ENCODE measurements around the gene TBX3.
"Not testable (repeated sequence)": the region's sequence is repeated elsewhere in the genome, so short reads cannot be mapped to it uniquely, and the experiment has no call there.

Gene TBX3

GRCh38 chr12:114684098-114684869, at the start of gene TBX3:
Gene TBX3, minus strand, starts transcription at chr12:114684175. Its CDS starts 975 bp downstream, at chr12:114683200.
- no peak within 1 kb of the TSS for H3K4me3 ChIP-seq (ENCODE audit: low read depth, low read length)
- peak; percentile 28; the same call in 1 of the 2 replicates for TF ChIP-seq CTCF (IDR thresholded peaks at IDR 0.05; ENCODE audit: borderline replicate concordance, insufficient read depth, low read depth, low read length)

DNA sequence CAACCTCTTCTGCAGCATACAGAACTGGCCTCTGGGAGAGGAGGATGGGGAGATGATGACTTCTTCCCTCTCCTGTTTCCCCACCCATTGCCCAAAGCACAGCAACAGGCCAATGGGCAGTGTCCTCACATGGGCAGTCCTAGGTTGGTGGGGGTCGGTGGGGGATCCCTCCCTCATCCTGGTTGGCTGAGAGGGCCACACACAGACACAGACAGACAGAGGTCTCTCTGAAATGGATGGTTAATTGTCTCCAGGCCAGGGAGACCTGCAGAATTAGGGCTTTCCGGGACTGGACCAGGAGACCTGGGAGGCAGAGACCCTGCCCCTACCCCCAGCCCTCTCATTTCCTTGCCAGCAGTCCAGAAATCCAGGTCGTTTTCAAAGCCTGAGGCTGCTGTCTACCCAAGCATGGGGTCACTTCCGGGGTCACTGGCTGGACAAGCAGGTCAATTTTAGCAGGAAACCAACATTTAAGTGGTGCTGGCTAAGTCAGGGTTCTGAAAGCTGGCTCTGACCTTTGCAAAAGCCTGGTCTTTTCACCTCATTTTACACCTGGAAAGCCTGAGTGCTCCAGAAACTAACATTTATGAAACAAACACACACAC, 48.6 kb upstream of the TBX3 start:
- TF ChIP-seq CTCF (IDR thresholded peaks at IDR 0.05; ENCODE audit: borderline replicate concordance, insufficient read depth, low read depth, low read length) = no peak
- H3K4me3 ChIP-seq (ENCODE audit: low read depth, low read length) = no peak overlapping the region

DNA sequence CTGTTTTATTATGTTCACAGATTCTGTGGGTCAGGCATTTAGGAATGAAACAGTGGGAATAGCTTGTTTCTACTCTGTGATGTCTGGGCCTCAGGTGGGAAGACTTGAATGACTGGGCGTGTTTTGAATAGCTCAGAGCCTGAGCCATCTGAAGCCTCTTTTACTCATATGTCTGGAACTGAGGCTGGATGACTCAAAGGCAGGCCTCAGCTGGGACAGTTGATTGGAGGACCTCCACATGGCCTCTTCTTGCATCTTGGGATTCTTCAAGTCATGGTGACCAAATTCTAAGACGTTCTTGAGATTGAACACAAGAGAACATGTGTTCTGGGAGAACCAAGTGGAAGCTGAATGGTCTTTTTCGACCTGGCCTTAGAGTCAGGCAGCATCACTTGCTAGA, 45.8 kb upstream of the TBX3 start:
- TF ChIP-seq CTCF (IDR thresholded peaks at IDR 0.05; ENCODE audit: borderline replicate concordance, insufficient read depth, low read depth, low read length) = no peak
- no peak overlapping the region for H3K4me3 ChIP-seq (ENCODE audit: low read depth, low read length)

DNA sequence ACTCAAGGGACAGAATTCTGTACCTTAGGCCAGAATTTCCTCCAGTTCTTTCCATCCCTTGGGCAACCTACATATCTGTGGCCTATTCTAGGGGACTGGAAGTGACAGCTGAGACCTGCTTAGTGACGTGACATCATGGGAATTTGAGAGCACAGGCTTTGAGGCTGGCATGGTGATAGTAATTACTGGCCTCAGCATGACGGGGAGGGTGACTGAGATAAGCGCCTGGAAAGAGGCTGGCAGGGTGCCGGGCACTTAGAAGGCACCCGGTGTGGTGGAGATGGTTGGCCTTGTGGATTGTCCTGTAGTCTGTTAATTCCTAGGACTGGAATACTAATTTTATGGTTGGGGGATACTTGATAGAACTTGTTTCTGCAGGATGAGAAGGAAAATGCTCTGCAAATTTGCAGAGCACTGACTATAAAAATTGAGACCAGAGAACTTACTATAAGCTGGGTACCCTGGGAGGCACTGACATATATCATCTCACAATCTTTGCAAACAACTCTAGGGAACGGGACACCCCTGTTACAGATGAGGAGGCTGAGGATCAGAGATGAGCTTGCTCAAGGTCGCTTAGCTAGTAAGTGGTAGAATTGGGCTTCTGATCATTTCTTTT, 42.2 kb upstream of the TBX3 start:
- no peak for TF ChIP-seq CTCF (IDR thresholded peaks at IDR 0.05; ENCODE audit: borderline replicate concordance, insufficient read depth, low read depth, low read length)

GRCh38 chr12:114722176-114722575, 38.2 kb upstream of the TBX3 start:
- not testable (repeated sequence) for H3K4me3 ChIP-seq (ENCODE audit: low read depth, low read length)

More for the DNA sequence above, 42.2 kb upstream of the TBX3 start:
- H3K4me3 ChIP-seq (ENCODE audit: low read depth, low read length) = no peak overlapping the region

- no peak for TF ChIP-seq CTCF (IDR thresholded peaks at IDR 0.05; ENCODE audit: borderline replicate concordance, insufficient read depth, low read depth, low read length)
- no peak overlapping the region for H3K4me3 ChIP-seq (ENCODE audit: low read depth, low read length)
Observed at GRCh38 chr12:114721266-114721665, 37.3 kb upstream of the TBX3 start.

GRCh38 chr12:114713466-114714215, 29.7 kb upstream of the TBX3 start:
- no peak for TF ChIP-seq CTCF (IDR thresholded peaks at IDR 0.05; ENCODE audit: borderline replicate concordance, insufficient read depth, low read depth, low read length)
- H3K4me3 ChIP-seq (ENCODE audit: low read depth, low read length) = no peak overlapping the region
